ENCODE data around the gene JAK1. TPM values are rescaled to one million over a fixed set of nuclear protein-coding genes. Genes with fewer than 3 reads are reported as not detected.

Gene JAK1
- total and polyA plus RNA-seq, 2 of the 8 experiments (the other 6 are each of a cell fraction or from before 2014, with no cell fraction given): 7.8 to 24.5 TPM

GRCh38 chr1:64834734-64835133, 131.6 kb downstream of the JAK1 start:
- no peak for FAIRE-seq
- Histone ChIP-seq H3K18ac (ENCODE audit: extremely low read depth, low read length) (no peak overlapping the region), H2AK5ac (ENCODE audit: low read depth, low read length) (no peak overlapping the region), H3K79me1 (ENCODE audit: low read depth, low read length) (no peaks in the 10 kb centered on the region), H3K9me3 (ENCODE audit: insufficient read depth in 2 of 2, low read depth in 1 of 2, low read length in 1 of 2) (no peaks in the 10 kb centered on the region), H3K27me3 (replicated peaks in 1 of 4; ENCODE audit: control insufficient read depth in 3 of 4, extremely low read depth in 1 of 4, insufficient read depth in 3 of 4, low read length in 3 of 4) (no peaks in the 10 kb centered on the region), H3K36me3 (ENCODE audit: control insufficient read depth in 2 of 4, insufficient read depth in 4 of 4, low read length in 3 of 4) (peaks cover 0 to 18% (median 8%) of the 10 kb centered on the region in 4 experiments; a peak in 7 of 8 replicates), H4K8ac (ENCODE audit: extremely low read depth, insufficient read depth, low read length) (no peak overlapping the region), H3K4me2 (ENCODE audit: insufficient read depth in 1 of 2, low read depth in 2 of 2, low read length in 2 of 2) (no peak overlapping the region), H3K4me3 (ENCODE audit: extremely low read depth in 1 of 4, insufficient read depth in 2 of 4, low read depth in 3 of 4, low read length in 4 of 4) (no peak overlapping the region), H2BK20ac (ENCODE audit: low read length) (no peak overlapping the region), H2BK15ac (ENCODE audit: low read length) (no peak overlapping the region), H2BK12ac (ENCODE audit: low read depth, low read length) (no peak overlapping the region), H3K27ac (ENCODE audit: low read depth, low read length) (no peak overlapping the region), H2BK120ac (replicated peaks; ENCODE audit: low read depth, low read length) (no peak overlapping the region), H4K20me1 (replicated peaks in 1 of 2; ENCODE audit: control insufficient read depth in 1 of 2, insufficient read depth in 2 of 2, low read length in 2 of 2) (no peaks in the 10 kb centered on the region), H4K5ac (ENCODE audit: insufficient read length, low read depth, low read length) (no peak overlapping the region), H3K79me2 (ENCODE audit: control insufficient read depth in 1 of 2, insufficient read depth in 2 of 2, low read length in 2 of 2) (no peaks in the 10 kb centered on the region), H3K23ac (ENCODE audit: insufficient read length) (no peak overlapping the region), H2AFZ (ENCODE audit: low read length) (no peak overlapping the region), H3K23me2 (ENCODE audit: low read depth, low read length) (no peaks in the 10 kb centered on the region), H2BK5ac (ENCODE audit: low read depth, low read length) (no peak overlapping the region), H4K91ac (replicated peaks; ENCODE audit: insufficient read length, low read length) (no peak overlapping the region), H3K9ac (replicated peaks in 1 of 4; ENCODE audit: extremely low read depth in 1 of 4, low read depth in 3 of 4, low read length in 3 of 4) (peak overlapping the region in 1 of 4 experiments; percentile 34; a peak in 1 of 7 replicates), H3K14ac (ENCODE audit: insufficient read length) (no peak overlapping the region), H3K4ac (replicated peaks; ENCODE audit: insufficient read length, low read depth, low read length) (no peak overlapping the region), H3K4me1 (replicated peaks in 1 of 4; ENCODE audit: control insufficient read depth in 3 of 4, insufficient read depth in 4 of 4, low read length in 3 of 4) (peaks cover 0 to 6% (median 0%) of the 10 kb centered on the region in 4 experiments; a peak in 2 of 7 replicates), H3K56ac (replicated peaks; ENCODE audit: insufficient read length, low read depth, low read length) (no peak overlapping the region)
- CTCF ChIA-PET (ENCODE audit: partially characterized antibody): interaction anchor here (1.1 to 3.9 kb wide), 2 partner anchors 10 to 216 kb away, joined by 3 to 20 read pairs; no protein-coding TSS in a partner anchor
- POLR2A ChIA-PET (ENCODE audit: partially characterized antibody): no interaction called here
- DNase-seq (ENCODE audit: low read depth in 1 of 2, low spot score in 2 of 2): no peak
- no peak for TF ChIP-seq KDM4A (IDR thresholded peaks at IDR 0.05; ENCODE audit: low read depth, low read length, severe bottlenecking)
- no peak for TF ChIP-seq BCL11A (IDR thresholded peaks at IDR 0.05; ENCODE audit: low read depth in 2 of 2, low read length in 2 of 2)
- no peak for TF ChIP-seq TAF7 (optimal IDR thresholded peaks at IDR 0.05; ENCODE audit: borderline replicate concordance, low read depth, low read length)
- TF ChIP-seq EZH2 (IDR thresholded peaks at IDR 0.05; ENCODE audit: low read depth, low read length, severe bottlenecking): no peak
- no peak for TF ChIP-seq NRF1 (IDR thresholded peaks at IDR 0.05; ENCODE audit: low read depth, low read length)
- TF ChIP-seq RBBP5 (IDR thresholded peaks at IDR 0.05; ENCODE audit: borderline replicate concordance, low read depth, low read length): no peak
- no peak for TF ChIP-seq JUN (IDR thresholded peaks at IDR 0.05; ENCODE audit: low read depth, low read length)
- no peak for TF ChIP-seq CHD1 (IDR thresholded peaks at IDR 0.05; ENCODE audit: low read depth, low read length)
- TF ChIP-seq, protein P1, sequence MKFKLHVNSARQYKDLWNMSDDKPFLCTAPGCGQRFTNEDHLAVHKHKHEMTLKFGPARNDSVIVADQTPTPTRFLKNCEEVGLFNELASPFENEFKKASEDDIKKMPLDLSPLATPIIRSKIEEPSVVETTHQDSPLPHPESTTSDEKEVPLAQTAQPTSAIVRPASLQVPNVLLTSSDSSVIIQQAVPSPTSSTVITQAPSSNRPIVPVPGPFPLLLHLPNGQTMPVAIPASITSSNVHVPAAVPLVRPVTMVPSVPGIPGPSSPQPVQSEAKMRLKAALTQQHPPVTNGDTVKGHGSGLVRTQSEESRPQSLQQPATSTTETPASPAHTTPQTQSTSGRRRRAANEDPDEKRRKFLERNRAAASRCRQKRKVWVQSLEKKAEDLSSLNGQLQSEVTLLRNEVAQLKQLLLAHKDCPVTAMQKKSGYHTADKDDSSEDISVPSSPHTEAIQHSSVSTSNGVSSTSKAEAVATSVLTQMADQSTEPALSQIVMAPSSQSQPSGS (IDR thresholded peaks at IDR 0.05; ENCODE audit: low read length): no peak
- TF ChIP-seq USF2 (IDR thresholded peaks at IDR 0.05; ENCODE audit: low read length): no peak
- TF ChIP-seq JUND (IDR thresholded peaks at IDR 0.05; ENCODE audit: low read length): no peak
- TF ChIP-seq KDM1A (IDR thresholded peaks at IDR 0.05; ENCODE audit: borderline replicate concordance, low read length): no peak

Data from H1 (cell line).